ENCODE results near the gene ABCB10.

DNA sequence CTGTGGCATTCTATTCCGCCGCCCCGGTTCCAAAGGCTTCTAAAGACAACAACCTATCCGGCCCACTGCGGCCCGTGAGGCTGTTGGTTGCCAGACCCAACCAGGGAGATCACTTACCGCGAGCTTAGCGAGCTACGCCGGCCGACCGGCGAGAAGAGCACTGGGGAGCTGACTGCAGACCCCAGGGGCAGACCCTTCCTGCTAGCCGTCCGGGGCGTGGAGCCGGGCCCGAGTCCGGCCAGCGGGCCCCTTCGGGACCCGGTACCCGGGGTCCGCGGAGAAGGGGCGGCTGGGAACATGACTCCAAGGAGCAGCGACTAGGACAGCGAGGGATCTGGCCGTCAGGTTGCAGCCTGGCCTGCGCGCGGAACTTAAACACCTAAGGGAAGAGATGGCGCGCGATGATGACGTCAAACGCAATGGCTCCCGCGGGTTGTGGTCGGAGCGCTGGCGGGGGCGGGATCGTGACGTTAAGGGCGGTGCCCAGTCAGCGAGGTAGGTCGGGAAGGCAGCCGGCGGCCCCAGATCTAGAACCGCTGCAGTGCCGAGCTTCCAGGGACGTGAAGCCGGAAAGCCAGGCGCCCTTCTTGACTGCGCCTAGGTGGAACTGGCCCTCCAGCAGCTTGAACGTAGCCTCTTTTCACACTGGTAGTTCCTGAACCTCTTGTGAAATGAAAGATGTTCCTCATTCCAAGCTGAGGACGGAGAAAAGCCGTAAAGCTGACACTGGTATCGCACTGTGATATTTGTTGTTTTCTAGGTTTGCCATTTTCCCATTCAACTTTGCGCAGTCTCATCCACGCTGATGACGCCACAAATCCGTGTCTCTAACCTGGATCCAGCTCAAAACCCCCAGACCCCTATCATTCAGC is 50.3 kb downstream of the ABCB10 start, which contains the start of gene NUP133:
- TF ChIP-seq EZH2 (IDR thresholded peaks at IDR 0.05; ENCODE audit: borderline replicate concordance, low read depth, low read length, severe bottlenecking) (no peak), CTCF (IDR thresholded peaks at IDR 0.05; ENCODE audit: borderline replicate concordance, extremely low read depth, low read length, poor library complexity, severe bottlenecking) (no peak)

All from DND-41 (cell line).